HEK293 (cell line): ENCODE measurements around the gene HSBP1.

Source experiments
- SALL2 ChIP-seq: fragments of 450-650 bp; formaldehyde crosslinking; IDR thresholded peaks from 2 replicates; pipeline ENCODE4 v1.5.0; 2017; ENCODE audit warnings: missing biosample characterization, mild to moderate bottlenecking, missing genetic modification characterization, borderline replicate concordance
- SCRT1 ChIP-seq: fragments of 450-650 bp; formaldehyde crosslinking; IDR thresholded peaks from 2 replicates; pipeline ENCODE4 v1.5.1; 2016; ENCODE audit warnings: missing biosample characterization, missing genetic modification characterization, borderline replicate concordance
- YY1 ChIP-seq: fragments of 450-650 bp; formaldehyde crosslinking; IDR thresholded peaks from 2 replicates; pipeline ENCODE4 v1.5.1; 2018; ENCODE audit warnings: missing biosample characterization, missing genetic modification characterization
- ZBTB20 ChIP-seq: fragments of 450-650 bp; formaldehyde crosslinking; IDR thresholded peaks from 2 replicates; pipeline ENCODE4 v1.5.1; 2016; ENCODE audit warnings: missing biosample characterization, missing genetic modification characterization
- ZNF311 ChIP-seq: fragments of 450-650 bp; formaldehyde crosslinking; IDR thresholded peaks from 2 replicates; pipeline ENCODE4 v1.5.1; 2017; ENCODE audit warnings: missing biosample characterization, missing genetic modification characterization, borderline replicate concordance
- ZNF423 ChIP-seq: fragments of 450-650 bp; formaldehyde crosslinking; IDR thresholded peaks from 2 replicates; pipeline ENCODE4 v1.5.1; 2016; ENCODE audit warnings: missing biosample characterization, missing genetic modification characterization
- ZNF48 ChIP-seq: fragments of 450-650 bp; formaldehyde crosslinking; IDR thresholded peaks from 2 replicates; pipeline ENCODE4 v1.5.1; 2016; ENCODE audit warnings: missing biosample characterization, missing genetic modification characterization
- ZNF843 ChIP-seq: fragments of 450-650 bp; formaldehyde crosslinking; IDR thresholded peaks from 2 replicates; pipeline ENCODE4 v1.5.1; 2016; ENCODE audit warnings: missing biosample characterization, missing genetic modification characterization
- ZSCAN30 ChIP-seq: fragments of 450-650 bp; IDR thresholded peaks from 2 replicates; pipeline ENCODE4 v1.5.1; 2018; ENCODE audit warnings: missing biosample characterization, mild to moderate bottlenecking, missing genetic modification characterization, moderate library complexity
- TF ChIP-seq, protein P1 (sequence below): fragments of 450-650 bp; formaldehyde crosslinking; IDR thresholded peaks from 2 replicates; pipeline ENCODE4 v1.5.1; 2016; ENCODE audit warnings: missing biosample characterization, missing genetic modification characterization
- TF ChIP-seq, protein P2 (sequence below): IDR thresholded peaks from 2 replicates; pipeline ENCODE4 v1.6.1; 2011; ENCODE audit warnings: mild to moderate bottlenecking, low read depth, low read length, borderline replicate concordance
- TF ChIP-seq, protein P3 (sequence below): sonication (generic); formaldehyde crosslinking; IDR thresholded peaks from 2 replicates; pipeline ENCODE4 v1.8.1; 2022; ENCODE audit warnings: mild to moderate bottlenecking, moderate library complexity, missing genetic modification reagents
- TF ChIP-seq, protein P4 (sequence below): fragments of 450-650 bp; formaldehyde crosslinking; conservative IDR thresholded peaks from 2 replicates; pipeline ENCODE4 v1.5.1; 2016; ENCODE audit warnings: low read depth, missing biosample characterization, missing genetic modification characterization
- TF ChIP-seq, protein P5 (sequence below): fragments of 450-650 bp; formaldehyde crosslinking; IDR thresholded peaks from 2 replicates; pipeline ENCODE4 v1.5.1; 2017; ENCODE audit warnings: missing biosample characterization, missing genetic modification characterization

DNA sequence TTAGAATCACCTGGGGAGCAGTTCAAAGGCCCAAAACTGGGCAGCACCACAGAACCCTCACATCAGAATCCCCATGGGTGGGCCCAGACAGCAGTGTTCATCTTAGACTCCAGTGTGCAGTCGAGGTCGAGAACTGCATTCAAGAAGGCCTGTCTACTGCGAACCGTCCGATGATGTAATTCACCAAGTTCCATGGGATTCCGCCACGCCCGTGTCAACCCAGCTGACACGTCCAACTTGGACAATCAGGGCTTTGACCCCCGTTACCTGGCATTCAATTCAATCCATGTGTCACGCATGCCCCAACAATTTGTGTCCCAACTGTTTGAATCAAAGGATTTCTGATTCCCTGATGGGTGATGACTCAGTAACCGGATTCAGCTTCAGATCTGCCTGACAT, 9.2 kb downstream of the HSBP1 start:
- TF ChIP-seq, protein P1, sequence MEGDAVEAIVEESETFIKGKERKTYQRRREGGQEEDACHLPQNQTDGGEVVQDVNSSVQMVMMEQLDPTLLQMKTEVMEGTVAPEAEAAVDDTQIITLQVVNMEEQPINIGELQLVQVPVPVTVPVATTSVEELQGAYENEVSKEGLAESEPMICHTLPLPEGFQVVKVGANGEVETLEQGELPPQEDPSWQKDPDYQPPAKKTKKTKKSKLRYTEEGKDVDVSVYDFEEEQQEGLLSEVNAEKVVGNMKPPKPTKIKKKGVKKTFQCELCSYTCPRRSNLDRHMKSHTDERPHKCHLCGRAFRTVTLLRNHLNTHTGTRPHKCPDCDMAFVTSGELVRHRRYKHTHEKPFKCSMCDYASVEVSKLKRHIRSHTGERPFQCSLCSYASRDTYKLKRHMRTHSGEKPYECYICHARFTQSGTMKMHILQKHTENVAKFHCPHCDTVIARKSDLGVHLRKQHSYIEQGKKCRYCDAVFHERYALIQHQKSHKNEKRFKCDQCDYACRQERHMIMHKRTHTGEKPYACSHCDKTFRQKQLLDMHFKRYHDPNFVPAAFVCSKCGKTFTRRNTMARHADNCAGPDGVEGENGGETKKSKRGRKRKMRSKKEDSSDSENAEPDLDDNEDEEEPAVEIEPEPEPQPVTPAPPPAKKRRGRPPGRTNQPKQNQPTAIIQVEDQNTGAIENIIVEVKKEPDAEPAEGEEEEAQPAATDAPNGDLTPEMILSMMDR (tag by site-specific recombination), result no peak
- TF ChIP-seq, protein P2, sequence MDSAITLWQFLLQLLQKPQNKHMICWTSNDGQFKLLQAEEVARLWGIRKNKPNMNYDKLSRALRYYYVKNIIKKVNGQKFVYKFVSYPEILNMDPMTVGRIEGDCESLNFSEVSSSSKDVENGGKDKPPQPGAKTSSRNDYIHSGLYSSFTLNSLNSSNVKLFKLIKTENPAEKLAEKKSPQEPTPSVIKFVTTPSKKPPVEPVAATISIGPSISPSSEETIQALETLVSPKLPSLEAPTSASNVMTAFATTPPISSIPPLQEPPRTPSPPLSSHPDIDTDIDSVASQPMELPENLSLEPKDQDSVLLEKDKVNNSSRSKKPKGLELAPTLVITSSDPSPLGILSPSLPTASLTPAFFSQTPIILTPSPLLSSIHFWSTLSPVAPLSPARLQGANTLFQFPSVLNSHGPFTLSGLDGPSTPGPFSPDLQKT, result no peak
- no peak for TF ChIP-seq SALL2 (tag by site-specific recombination)
- TF ChIP-seq, protein P3, sequence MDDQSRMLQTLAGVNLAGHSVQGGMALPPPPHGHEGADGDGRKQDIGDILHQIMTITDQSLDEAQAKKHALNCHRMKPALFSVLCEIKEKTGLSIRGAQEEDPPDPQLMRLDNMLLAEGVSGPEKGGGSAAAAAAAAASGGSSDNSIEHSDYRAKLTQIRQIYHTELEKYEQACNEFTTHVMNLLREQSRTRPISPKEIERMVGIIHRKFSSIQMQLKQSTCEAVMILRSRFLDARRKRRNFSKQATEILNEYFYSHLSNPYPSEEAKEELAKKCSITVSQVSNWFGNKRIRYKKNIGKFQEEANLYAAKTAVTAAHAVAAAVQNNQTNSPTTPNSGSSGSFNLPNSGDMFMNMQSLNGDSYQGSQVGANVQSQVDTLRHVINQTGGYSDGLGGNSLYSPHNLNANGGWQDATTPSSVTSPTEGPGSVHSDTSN (CRISPR knock-in tag), result no peak
- TF ChIP-seq, protein P4, sequence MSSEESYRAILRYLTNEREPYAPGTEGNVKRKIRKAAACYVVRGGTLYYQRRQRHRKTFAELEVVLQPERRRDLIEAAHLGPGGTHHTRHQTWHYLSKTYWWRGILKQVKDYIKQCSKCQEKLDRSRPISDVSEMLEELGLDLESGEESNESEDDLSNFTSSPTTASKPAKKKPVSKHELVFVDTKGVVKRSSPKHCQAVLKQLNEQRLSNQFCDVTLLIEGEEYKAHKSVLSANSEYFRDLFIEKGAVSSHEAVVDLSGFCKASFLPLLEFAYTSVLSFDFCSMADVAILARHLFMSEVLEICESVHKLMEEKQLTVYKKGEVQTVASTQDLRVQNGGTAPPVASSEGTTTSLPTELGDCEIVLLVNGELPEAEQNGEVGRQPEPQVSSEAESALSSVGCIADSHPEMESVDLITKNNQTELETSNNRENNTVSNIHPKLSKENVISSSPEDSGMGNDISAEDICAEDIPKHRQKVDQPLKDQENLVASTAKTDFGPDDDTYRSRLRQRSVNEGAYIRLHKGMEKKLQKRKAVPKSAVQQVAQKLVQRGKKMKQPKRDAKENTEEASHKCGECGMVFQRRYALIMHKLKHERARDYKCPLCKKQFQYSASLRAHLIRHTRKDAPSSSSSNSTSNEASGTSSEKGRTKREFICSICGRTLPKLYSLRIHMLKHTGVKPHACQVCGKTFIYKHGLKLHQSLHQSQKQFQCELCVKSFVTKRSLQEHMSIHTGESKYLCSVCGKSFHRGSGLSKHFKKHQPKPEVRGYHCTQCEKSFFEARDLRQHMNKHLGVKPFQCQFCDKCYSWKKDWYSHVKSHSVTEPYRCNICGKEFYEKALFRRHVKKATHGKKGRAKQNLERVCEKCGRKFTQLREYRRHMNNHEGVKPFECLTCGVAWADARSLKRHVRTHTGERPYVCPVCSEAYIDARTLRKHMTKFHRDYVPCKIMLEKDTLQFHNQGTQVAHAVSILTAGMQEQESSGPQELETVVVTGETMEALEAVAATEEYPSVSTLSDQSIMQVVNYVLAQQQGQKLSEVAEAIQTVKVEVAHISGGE (tag by site-specific recombination), result no peak
- TF ChIP-seq ZNF423, result no peak
- no peak for TF ChIP-seq ZBTB20 (tag by site-specific recombination)
- no peak for TF ChIP-seq ZNF48 (tag by site-specific recombination)
- TF ChIP-seq SCRT1, result no peak
- TF ChIP-seq, protein P5, sequence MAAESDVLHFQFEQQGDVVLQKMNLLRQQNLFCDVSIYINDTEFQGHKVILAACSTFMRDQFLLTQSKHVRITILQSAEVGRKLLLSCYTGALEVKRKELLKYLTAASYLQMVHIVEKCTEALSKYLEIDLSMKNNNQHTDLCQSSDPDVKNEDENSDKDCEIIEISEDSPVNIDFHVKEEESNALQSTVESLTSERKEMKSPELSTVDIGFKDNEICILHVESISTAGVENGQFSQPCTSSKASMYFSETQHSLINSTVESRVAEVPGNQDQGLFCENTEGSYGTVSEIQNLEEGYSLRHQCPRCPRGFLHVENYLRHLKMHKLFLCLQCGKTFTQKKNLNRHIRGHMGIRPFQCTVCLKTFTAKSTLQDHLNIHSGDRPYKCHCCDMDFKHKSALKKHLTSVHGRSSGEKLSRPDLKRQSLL (tag by site-specific recombination), result no peak
- TF ChIP-seq ZNF843 (tag by site-specific recombination), result no peak
- no peak for TF ChIP-seq ZNF311 (tag by site-specific recombination)
- no peak for TF ChIP-seq YY1
- no peak for TF ChIP-seq ZSCAN30 (tag by site-specific recombination)
